ENCODE data around the gene CLIP4. TPM values are rescaled to one million over a fixed set of nuclear protein-coding genes. Genes with fewer than 3 reads are reported as not detected.

Gene CLIP4
- total RNA-seq, 1 donor: 21.8 TPM

DNA sequence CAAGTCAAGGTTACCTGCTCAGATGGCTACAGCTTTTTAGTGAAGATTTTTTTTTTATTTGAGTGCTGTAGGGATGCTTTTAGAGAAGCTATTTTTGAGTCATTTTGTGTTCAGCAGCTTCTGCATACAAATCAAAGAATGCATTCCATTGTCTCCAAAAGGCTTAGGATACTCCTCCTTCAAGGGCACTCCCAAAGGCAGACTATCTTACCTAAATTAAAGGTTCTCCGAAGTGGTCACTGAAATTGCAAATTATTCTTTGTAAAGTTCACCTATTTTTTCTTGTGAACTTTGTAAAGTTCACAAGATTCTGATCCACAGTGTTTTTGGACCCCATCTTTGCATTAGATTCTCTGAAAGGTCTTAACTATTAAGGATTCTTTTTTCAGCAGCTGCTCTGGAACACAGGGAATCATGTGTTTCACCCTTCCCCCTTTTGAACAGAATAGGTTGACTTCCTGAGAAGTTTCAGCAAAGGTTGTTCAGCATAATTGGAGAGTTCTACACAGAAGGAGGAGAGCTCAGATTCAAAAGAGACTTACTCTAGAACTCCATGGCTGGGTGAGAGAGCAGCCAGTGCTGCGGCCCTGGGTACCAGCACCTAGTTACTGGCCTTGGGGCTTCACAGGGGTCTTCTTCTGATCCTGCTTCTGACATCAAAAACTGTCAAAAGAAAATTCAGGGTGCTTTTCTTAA is 14.5 kb downstream of the CLIP4 start:
- DNase-seq (ENCODE audit: low read depth in 2 of 3, low spot score in 2 of 3): no peak

DNA sequence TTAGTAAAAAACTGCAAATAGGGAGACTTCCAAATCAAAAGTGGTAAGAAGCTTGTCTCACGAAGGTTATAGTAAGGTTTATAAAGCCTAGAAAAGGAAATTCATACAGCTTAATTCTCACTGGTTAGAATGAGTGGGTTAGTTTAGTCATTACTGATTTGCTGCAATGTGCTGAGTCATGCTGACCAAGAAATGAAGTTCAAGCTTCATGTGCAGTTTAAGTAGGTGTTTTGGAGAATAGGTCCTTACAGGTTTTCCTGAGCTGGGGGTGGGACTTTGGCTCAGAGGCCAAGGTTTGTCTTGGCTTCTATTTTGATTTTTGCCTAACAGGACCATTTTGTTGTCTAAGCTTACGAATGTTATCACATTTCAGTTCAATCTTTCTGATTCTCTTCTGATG is 15.1 kb downstream of the CLIP4 start:
- DNase-seq (ENCODE audit: low read depth in 2 of 3, low spot score in 2 of 3): peak in 2 of 3 donors; percentile 66 to 74

GRCh38 chr2:29134933-29135332 is 19.7 kb downstream of the CLIP4 start:
- no peak for DNase-seq (ENCODE audit: low read depth in 2 of 3, low spot score in 2 of 3)

GRCh38 chr2:29139152-29139551 is 23.9 kb downstream of the CLIP4 start:
- DNase-seq (ENCODE audit: low read depth in 2 of 3, low spot score in 2 of 3): no peak

DNA sequence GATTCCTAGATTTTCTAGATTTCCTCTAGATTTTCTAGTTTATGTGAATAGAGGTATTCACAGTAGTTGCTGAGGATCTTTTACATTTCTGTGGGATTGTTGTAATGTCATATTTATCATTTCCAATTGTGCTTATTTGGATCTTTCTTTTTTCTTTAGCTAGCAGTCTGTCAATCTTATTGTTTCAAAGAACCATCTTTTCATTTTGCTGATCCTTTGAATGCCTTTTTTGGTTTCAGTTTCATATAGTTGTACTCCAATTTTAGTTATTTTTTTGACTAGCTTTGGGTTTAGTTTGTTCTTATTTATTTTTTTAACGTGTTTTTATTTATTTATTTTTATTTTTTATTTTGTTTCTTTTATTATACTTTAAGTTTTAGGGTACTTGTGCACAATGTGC is 24.5 kb downstream of the CLIP4 start:
- DNase-seq (ENCODE audit: low read depth in 2 of 3, low spot score in 2 of 3): no peak

- no peak for DNase-seq (ENCODE audit: low read depth in 2 of 3, low spot score in 2 of 3)
Measured at GRCh38 chr2:29143657-29144056, 28.4 kb downstream of the CLIP4 start.

GRCh38 chr2:29146197-29146596 is 31.0 kb downstream of the CLIP4 start:
- no peak for DNase-seq (ENCODE audit: low read depth in 2 of 3, low spot score in 2 of 3)

GRCh38 chr2:29147963-29148362 is 32.7 kb downstream of the CLIP4 start:
- no peak for DNase-seq (ENCODE audit: low read depth in 2 of 3, low spot score in 2 of 3)

GRCh38 chr2:29154610-29155009 is 39.4 kb downstream of the CLIP4 start:
- no peak for DNase-seq (ENCODE audit: low read depth in 2 of 3, low spot score in 2 of 3)

DNA sequence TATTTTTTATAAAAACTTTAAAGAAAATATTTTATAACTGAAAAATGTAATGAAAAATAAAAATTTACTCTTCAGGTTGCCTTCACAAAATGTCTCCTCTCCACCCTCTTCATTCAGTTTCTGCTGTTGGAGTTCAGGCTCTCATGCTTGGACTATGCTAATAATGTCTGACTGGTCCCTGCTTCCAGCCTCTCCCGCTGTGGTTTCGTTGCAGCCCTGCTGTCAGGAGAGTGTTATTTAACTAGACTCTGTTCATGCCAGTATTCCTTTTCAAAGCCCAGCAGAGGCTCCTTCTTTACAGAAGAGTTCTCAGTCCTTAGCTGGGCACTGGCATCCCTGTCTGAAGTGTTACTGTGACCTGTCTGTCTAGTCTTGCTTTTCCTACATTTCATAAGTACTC is 40.4 kb downstream of the CLIP4 start:
- no peak for DNase-seq (ENCODE audit: low read depth in 2 of 3, low spot score in 2 of 3)

- no peak for DNase-seq (ENCODE audit: low read depth in 2 of 3, low spot score in 2 of 3)
Measured at GRCh38 chr2:29157131-29157530, 41.9 kb downstream of the CLIP4 start.

DNA sequence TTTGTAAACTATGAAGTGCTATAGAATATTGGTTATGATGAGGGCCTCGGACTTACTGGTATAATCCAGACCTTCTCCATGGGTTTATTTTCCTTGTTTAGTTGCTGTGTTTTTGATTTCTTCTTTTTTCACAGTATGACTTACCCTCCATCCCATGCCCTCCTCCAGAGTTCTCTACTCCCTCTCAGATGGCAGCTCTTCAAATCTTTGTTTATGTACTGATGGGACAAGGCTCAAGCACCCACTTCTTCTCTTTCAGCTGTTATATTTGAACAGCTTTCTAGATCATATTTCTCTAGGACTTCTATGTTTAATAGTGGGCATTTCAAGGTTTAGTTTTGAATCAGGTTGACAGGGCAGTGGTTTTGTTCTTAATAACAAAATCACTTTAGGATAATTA is 43.9 kb downstream of the CLIP4 start:
- no peak for DNase-seq (ENCODE audit: low read depth in 2 of 3, low spot score in 2 of 3)

- DNase-seq (ENCODE audit: low read depth in 2 of 3, low spot score in 2 of 3): no peak
Measured at GRCh38 chr2:29160184-29160583, 45.0 kb downstream of the CLIP4 start.

DNA sequence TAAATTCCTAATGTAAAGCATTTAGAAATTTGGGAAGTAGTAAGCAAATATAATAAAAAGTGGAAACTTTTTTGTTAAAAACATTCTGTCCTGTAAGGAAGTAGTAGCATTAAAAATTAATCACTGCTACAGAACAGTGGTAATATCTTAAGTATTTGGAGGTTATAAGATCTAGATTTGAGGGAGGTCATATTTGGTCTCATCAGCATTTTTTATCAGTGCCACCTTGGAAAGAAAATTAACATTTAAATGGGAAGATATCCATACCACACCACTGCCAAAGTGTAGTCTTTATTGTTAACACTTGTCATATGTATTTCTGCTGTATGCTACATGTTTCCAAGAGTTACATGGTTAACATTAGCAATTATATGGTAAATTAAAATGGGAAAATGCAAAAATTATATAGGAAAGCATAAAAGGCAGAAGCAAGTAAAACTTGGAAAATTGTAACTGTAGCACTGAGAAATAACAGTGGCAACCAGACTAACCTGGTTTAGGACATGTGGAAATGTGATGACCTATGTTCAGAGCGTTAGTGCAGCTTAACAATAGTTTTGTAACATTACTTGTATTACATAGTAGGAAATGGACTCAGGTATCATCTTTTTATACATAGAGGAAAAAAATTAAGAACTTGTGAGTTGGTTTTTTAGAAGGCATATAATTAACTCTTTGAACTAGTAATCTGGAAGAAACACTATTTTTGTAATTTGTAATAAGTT is 47.2 kb downstream of the CLIP4 start:
- DNase-seq (ENCODE audit: low read depth in 2 of 3, low spot score in 2 of 3): no peak

DNA sequence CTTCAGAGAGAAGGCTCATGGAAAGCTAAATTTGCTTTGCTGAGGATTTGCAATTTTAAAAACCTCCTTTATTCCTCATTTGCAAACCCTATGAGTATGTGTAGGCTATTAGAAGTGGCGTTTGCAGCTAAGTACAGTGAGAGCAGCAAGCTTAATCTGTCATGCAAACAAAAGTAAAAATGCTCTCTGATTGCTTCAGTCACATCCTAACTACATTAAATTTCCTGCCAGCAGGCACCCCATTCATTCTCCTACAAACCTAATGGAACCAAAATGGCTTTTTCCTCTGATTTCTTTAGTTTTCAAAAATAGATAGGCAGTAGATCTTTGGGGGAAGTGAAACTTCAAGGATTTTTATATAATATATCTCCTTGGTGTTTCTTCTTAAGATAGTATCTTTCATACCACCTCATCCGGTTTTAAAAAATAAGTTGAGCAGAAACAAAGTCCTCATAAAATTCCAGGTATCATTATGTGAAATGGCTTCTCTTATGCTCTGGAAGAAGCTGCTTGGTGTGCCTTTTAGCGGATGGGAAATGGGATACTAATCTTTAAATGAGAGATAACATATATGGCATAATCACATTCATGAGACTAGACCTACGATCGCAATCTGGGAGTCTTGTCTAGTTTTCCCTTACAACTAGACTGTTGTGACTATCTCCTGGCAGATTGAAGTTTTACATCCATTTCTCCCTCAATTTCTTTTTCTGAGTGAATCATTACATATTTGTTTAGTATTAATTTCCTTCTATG is 49.1 kb downstream of the CLIP4 start:
- no peak for DNase-seq (ENCODE audit: low read depth in 2 of 3, low spot score in 2 of 3)

DNA sequence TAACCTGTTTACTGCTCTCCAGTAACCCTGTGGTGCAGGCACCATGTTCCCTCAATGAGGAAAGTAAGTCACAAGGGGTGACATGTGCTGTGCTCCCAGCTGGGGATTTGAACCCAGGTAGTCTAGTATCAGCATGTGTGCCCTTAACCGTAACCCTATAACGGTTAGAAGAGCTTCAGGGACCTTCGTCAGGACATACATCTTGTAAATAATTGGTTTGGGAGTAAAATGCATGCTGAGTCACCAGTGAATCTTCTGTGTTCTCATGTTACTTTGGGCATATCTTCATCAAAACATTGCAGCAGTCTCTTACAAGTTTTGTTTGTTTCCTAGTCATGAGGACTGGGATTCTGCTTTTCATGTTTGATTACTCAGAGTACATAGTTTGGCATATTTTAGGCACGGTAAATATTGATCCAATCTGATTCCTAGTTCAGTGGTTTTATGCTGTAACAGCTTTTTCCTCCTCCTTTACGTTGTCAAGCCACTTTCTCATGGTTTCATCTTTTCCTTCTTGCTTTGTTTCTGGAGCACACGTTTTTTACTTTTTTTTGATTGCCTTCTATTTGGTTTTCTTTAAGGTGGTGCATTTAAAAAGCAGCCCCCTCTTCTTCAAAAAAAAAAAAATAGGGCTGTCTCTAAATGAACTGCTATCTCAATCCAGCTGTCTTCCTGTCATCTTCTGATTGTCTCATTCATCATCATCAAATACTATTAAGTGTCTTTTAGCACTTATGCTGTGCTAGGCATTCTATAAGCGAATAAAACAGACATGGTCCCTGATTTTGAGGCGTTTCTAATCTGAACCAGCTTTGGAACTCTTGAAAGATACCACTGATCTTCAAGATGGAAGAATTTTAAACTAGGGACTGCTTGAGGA is 50.4 kb downstream of the CLIP4 start:
- DNase-seq (ENCODE audit: low read depth in 2 of 3, low spot score in 2 of 3): no peak

DNA sequence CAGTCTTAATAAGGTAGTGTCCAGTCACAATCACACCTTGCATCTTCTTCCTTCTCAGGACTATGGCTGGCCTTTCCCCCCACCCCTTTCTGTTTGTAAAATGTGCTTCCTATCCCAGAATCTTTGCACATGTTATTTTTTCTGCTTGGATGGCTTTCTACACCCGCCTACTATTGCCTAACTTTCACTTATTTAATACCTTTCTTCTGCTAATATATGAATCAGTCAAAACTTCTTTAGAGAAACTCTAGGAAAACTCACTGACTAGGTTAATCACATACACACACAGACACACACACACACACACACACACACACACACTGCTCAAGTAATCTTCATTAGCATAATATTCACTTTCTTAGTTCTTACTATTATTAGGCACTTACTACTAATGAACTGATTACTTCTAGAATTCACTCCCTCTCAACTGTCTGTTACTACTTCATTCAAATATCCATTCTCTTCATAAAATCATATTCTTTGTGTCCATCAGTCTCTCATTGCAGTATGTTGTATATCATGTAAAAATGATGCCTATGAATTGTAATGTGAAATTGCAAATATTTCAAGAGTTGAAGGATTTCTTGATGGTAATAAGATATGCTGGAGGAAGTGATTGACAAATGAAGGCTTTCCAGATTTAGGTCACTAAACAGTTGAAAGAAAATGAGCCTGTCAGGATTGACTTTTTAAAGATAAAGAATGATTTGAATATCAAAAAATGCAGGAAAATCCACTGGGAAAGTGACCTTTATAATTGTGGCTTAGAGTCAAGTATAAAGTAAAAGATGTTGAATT is 51.2 kb downstream of the CLIP4 start:
- DNase-seq (ENCODE audit: low read depth in 2 of 3, low spot score in 2 of 3): no peak

GRCh38 chr2:29174937-29175336 is 59.7 kb downstream of the CLIP4 start:
- DNase-seq (ENCODE audit: low read depth in 2 of 3, low spot score in 2 of 3): no peak

DNA sequence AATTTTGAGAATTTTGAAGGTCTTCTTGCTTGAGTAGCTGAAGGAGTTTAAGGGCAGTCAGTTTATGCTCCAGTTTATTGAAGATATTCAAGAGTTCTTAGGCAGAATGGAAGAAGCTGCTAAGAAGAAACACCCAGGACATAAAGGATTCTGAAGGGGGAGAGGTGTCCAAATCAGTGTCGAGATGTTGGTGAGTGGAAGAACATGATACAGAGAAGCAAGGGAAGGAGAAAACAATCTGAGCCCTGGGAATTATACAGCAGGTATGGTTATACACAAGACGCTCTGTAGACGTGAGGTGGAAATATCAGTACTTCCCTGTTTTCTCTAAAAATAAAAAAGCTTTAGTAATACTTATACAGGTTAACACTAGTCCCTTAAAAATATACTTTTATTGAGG is 60.1 kb downstream of the CLIP4 start:
- DNase-seq (ENCODE audit: low read depth in 2 of 3, low spot score in 2 of 3): no peak

- DNase-seq (ENCODE audit: low read depth in 2 of 3, low spot score in 2 of 3): no peak
Measured at GRCh38 chr2:29182334-29182733, 67.1 kb downstream of the CLIP4 start.
